HEK293 (cell line): Measurements from ENCODE around the gene THBS3.

Experiments used
- KLF7 ChIP-seq: fragments of 450-650 bp; formaldehyde crosslinking; IDR thresholded peaks from 2 replicates; pipeline ENCODE4 v1.5.1; 2016; ENCODE audit warnings: missing biosample characterization, missing genetic modification characterization, borderline replicate concordance
- KLF9 ChIP-seq: fragments of 450-650 bp; formaldehyde crosslinking; IDR thresholded peaks from 2 replicates; pipeline ENCODE4 v1.5.1; 2016; ENCODE audit warnings: missing biosample characterization, missing genetic modification characterization, low read depth
- PRDM1 ChIP-seq: fragments of 450-650 bp; formaldehyde crosslinking; IDR thresholded peaks from 2 replicates; pipeline ENCODE4; 2016; ENCODE audit warnings: missing biosample characterization, missing genetic modification characterization
- RBAK ChIP-seq: fragments of 450-650 bp; formaldehyde crosslinking; IDR thresholded peaks from 2 replicates; pipeline ENCODE4 v1.5.1; 2016; ENCODE audit warnings: missing biosample characterization, missing genetic modification characterization
- SALL2 ChIP-seq: fragments of 450-650 bp; formaldehyde crosslinking; IDR thresholded peaks from 2 replicates; pipeline ENCODE4 v1.5.0; 2017; ENCODE audit warnings: missing biosample characterization, mild to moderate bottlenecking, missing genetic modification characterization, borderline replicate concordance
- SP2 ChIP-seq: fragments of 450-650 bp; formaldehyde crosslinking; IDR thresholded peaks from 2 replicates; pipeline ENCODE4 v1.5.1; 2016; ENCODE audit warnings: missing biosample characterization, missing genetic modification characterization
- ZBTB20 ChIP-seq: fragments of 450-650 bp; formaldehyde crosslinking; IDR thresholded peaks from 2 replicates; pipeline ENCODE4 v1.5.1; 2016; ENCODE audit warnings: missing biosample characterization, missing genetic modification characterization
- ZBTB26 ChIP-seq: fragments of 450-650 bp; formaldehyde crosslinking; optimal IDR thresholded peaks from 2 replicates; pipeline ENCODE3; 2016; ENCODE audit warnings: missing biosample characterization, mild to moderate bottlenecking, missing genetic modification characterization
- ZFHX2 ChIP-seq: fragments of 450-650 bp; formaldehyde crosslinking; conservative IDR thresholded peaks from 2 replicates; pipeline ENCODE4 v1.5.1; 2016; ENCODE audit warnings: missing biosample characterization, missing genetic modification characterization
- ZNF146 ChIP-seq: fragments of 450-650 bp; formaldehyde crosslinking; IDR thresholded peaks from 2 replicates; pipeline ENCODE4 v1.5.1; 2016; ENCODE audit warnings: missing biosample characterization, missing genetic modification characterization
- ZNF202 ChIP-seq: fragments of 450-650 bp; formaldehyde crosslinking; IDR thresholded peaks from 2 replicates; pipeline ENCODE4 v1.5.1; 2016; ENCODE audit warnings: missing biosample characterization, missing genetic modification characterization, borderline replicate concordance
- ZNF274 ChIP-seq, 2 experiments: fragments of 200-500 bp in 1 of 2; fragments of 450-650 bp in 1 of 2; sonication (Bioruptor generic) in 1 of 2; formaldehyde crosslinking in 1 of 2; IDR thresholded peaks; 2 replicates each; pipeline versions ENCODE4 v1.5.1 to v1.6.1; 2014 to 2016; ENCODE audit warnings: borderline replicate concordance in 1 of 2, inconsistent platforms in 1 of 2, low read length in 1 of 2, missing biosample characterization in 1 of 2, missing genetic modification characterization in 1 of 2
- ZNF341 ChIP-seq: fragments of 450-650 bp; formaldehyde crosslinking; IDR thresholded peaks from 2 replicates; pipeline ENCODE4; 2016; ENCODE audit warnings: low read depth, missing biosample characterization, missing genetic modification characterization
- ZNF354C ChIP-seq: fragments of 450-650 bp; formaldehyde crosslinking; IDR thresholded peaks from 2 replicates; pipeline ENCODE4 v1.5.1; 2016; ENCODE audit warnings: missing biosample characterization, missing genetic modification characterization, low read depth, borderline replicate concordance
- ZNF501 ChIP-seq: fragments of 450-650 bp; formaldehyde crosslinking; IDR thresholded peaks from 2 replicates; pipeline ENCODE4 v1.5.1; 2016; ENCODE audit warnings: missing biosample characterization, missing genetic modification characterization
- ZNF513 ChIP-seq: fragments of 450-650 bp; IDR thresholded peaks from 2 replicates; pipeline ENCODE4 v1.5.1; 2018; ENCODE audit warnings: missing biosample characterization, missing genetic modification characterization
- ZNF518A ChIP-seq: fragments of 450-650 bp; formaldehyde crosslinking; conservative IDR thresholded peaks from 2 replicates; pipeline ENCODE4 v1.5.1; 2016; ENCODE audit warnings: low read depth, missing biosample characterization, missing genetic modification characterization
- ZNF521 ChIP-seq: fragments of 450-650 bp; formaldehyde crosslinking; IDR thresholded peaks from 2 replicates; pipeline ENCODE4 v1.5.1; 2017; ENCODE audit warnings: missing biosample characterization, mild to moderate bottlenecking, missing genetic modification characterization
- ZNF549 ChIP-seq: fragments of 450-650 bp; IDR thresholded peaks from 2 replicates; pipeline ENCODE4 v1.5.1; 2018; ENCODE audit warnings: missing biosample characterization, missing genetic modification characterization, mild to moderate bottlenecking, inconsistent platforms, moderate library complexity
- ZNF555 ChIP-seq: fragments of 450-650 bp; formaldehyde crosslinking; conservative IDR thresholded peaks from 2 replicates; pipeline ENCODE4 v1.5.1; 2017; ENCODE audit warnings: missing biosample characterization, mild to moderate bottlenecking, missing genetic modification characterization, inconsistent platforms
- ZNF580 ChIP-seq: fragments of 450-650 bp; formaldehyde crosslinking; IDR thresholded peaks from 2 replicates; pipeline ENCODE4 v1.5.1; 2016; ENCODE audit warnings: missing biosample characterization, missing genetic modification characterization
- ZNF830 ChIP-seq: fragments of 450-650 bp; IDR thresholded peaks from 2 replicates; pipeline ENCODE4 v1.5.0; 2018; ENCODE audit warnings: missing biosample characterization, missing genetic modification characterization, low read depth, mild to moderate bottlenecking, moderate library complexity
- ZSCAN16 ChIP-seq: fragments of 450-650 bp; formaldehyde crosslinking; IDR thresholded peaks from 2 replicates; pipeline ENCODE4 v1.5.1; 2016; ENCODE audit warnings: missing biosample characterization, missing genetic modification characterization
- ZXDB ChIP-seq: fragments of 450-650 bp; formaldehyde crosslinking; IDR thresholded peaks from 2 replicates; pipeline ENCODE4 v1.5.1; 2016; ENCODE audit warnings: missing biosample characterization, missing genetic modification characterization
- TF ChIP-seq, protein P1 (sequence below): fragments of 450-650 bp; formaldehyde crosslinking; IDR thresholded peaks from 2 replicates; pipeline ENCODE4 v1.5.1; 2016; ENCODE audit warnings: missing biosample characterization, missing genetic modification characterization
- TF ChIP-seq, protein P2 (sequence below): fragments of 450-650 bp; formaldehyde crosslinking; IDR thresholded peaks from 2 replicates; pipeline ENCODE4 v1.5.1; 2016; ENCODE audit warnings: missing biosample characterization, missing genetic modification characterization, borderline replicate concordance

The THBS3 gene

DNA sequence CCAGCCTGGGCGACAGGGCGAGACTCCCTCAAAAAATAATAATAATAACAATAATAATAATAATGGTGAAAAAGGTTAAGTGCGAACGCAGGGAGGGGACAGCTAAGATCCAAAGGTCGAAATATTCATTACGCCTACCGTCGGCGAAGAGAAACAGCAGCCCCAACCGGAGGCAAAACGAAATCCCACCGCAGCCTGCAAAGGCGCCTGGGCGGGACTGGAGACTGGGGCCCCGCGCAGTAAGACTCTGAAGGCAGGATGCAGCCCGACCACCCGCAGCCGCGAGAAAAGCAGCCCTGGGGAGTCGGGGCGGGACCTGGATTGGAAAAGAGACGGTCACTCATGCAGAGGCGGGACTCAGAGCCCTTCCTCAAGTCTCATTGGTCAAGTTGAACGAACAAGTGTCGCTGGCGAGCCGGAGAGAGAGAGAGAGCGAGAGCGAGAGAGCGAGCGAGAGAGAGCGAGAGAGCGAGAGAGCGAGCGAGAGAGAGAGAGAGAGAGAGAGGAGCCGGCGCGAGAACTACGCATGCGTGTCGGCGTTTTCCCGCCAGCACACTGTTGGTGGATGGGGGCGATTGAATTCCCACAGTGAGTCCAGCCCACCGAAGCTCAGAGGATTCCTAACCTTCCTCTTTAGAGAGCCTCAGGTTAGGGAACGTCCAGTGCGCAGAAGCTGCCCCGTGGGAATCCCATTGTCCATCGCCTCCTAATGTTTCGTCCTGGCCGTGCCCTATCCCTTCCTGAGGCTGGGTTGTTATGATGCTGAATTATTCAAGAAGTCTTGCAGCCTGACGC lies 36.9 kb upstream of the THBS3 start (continued):
- TF ChIP-seq ZNF830 (tag by site-specific recombination) (no peak), ZNF580 (tag by site-specific recombination) (peak; percentile 100), KLF7 (tag by site-specific recombination) (peak; percentile 99), ZFHX2 (tag by site-specific recombination) (peak; percentile 84), ZNF341 (tag by site-specific recombination) (peak; percentile 81), ZNF354C (tag by site-specific recombination) (peak; percentile 98; the same call in 1 of the 2 replicates), KLF9 (tag by site-specific recombination) (peak; percentile 89), RBAK (tag by site-specific recombination) (peak; percentile 92), ZNF501 (peak; percentile 100), ZSCAN16 (tag by site-specific recombination) (peak; percentile 95), PRDM1 (tag by site-specific recombination) (peak; percentile 100), ZNF202 (no peak), ZNF521 (tag by site-specific recombination) (no peak), ZNF274 (IDR thresholded peaks at IDR 0.05; ENCODE audit: low read length) (no peak), ZNF274 (tag by site-specific recombination; IDR thresholded peaks at IDR 0.05; ENCODE audit: borderline replicate concordance) (no peak), ZBTB20 (tag by site-specific recombination) (peak; percentile 88; the same call in 1 of the 2 replicates), SALL2 (tag by site-specific recombination) (peak; percentile 98), ZNF518A (tag by site-specific recombination) (peak; percentile 81), ZNF513 (tag by site-specific recombination) (peak; percentile 73), SP2 (tag by site-specific recombination) (peak; percentile 96), ZNF146 (tag by site-specific recombination) (peak; percentile 98), ZXDB (tag by site-specific recombination) (peak; percentile 100), ZBTB26 (tag by site-specific recombination) (peak; percentile 97), ZNF555 (tag by site-specific recombination) (no peak), ZNF549 (tag by site-specific recombination) (no peak)
- TF ChIP-seq, protein P1, sequence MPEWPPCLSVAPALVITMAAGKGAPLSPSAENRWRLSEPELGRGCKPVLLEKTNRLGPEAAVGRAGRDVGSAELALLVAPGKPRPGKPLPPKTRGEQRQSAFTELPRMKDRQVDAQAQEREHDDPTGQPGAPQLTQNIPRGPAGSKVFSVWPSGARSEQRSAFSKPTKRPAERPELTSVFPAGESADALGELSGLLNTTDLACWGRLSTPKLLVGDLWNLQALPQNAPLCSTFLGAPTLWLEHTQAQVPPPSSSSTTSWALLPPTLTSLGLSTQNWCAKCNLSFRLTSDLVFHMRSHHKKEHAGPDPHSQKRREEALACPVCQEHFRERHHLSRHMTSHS (tag by site-specific recombination) = peak; percentile 96
- TF ChIP-seq, protein P2, sequence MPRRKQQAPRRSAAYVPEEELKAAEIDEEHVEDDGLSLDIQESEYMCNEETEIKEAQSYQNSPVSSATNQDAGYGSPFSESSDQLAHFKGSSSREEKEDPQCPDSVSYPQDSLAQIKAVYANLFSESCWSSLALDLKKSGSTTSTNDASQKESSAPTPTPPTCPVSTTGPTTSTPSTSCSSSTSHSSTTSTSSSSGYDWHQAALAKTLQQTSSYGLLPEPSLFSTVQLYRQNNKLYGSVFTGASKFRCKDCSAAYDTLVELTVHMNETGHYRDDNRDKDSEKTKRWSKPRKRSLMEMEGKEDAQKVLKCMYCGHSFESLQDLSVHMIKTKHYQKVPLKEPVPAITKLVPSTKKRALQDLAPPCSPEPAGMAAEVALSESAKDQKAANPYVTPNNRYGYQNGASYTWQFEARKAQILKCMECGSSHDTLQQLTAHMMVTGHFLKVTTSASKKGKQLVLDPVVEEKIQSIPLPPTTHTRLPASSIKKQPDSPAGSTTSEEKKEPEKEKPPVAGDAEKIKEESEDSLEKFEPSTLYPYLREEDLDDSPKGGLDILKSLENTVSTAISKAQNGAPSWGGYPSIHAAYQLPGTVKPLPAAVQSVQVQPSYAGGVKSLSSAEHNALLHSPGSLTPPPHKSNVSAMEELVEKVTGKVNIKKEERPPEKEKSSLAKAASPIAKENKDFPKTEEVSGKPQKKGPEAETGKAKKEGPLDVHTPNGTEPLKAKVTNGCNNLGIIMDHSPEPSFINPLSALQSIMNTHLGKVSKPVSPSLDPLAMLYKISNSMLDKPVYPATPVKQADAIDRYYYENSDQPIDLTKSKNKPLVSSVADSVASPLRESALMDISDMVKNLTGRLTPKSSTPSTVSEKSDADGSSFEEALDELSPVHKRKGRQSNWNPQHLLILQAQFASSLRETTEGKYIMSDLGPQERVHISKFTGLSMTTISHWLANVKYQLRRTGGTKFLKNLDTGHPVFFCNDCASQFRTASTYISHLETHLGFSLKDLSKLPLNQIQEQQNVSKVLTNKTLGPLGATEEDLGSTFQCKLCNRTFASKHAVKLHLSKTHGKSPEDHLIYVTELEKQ = peak; percentile 100
